ENCODE results near the gene RRM2.

RRM2 gene
- 0.49 to 5.3 (median 1.6) reads per million in 4 experiments for total RNA-seq

- DNase-seq: peak; percentile 79
Measured at GRCh38 chr2:10122500-10123280, at the start of gene RRM2. RRM2 (plus strand) TSS chr2:10122739; CDS start chr2:10122799, 60 bp downstream.

- DNase-seq: no peak
Measured at GRCh38 chr2:10073706-10074105, 48.8 kb upstream of the RRM2 start.

DNA sequence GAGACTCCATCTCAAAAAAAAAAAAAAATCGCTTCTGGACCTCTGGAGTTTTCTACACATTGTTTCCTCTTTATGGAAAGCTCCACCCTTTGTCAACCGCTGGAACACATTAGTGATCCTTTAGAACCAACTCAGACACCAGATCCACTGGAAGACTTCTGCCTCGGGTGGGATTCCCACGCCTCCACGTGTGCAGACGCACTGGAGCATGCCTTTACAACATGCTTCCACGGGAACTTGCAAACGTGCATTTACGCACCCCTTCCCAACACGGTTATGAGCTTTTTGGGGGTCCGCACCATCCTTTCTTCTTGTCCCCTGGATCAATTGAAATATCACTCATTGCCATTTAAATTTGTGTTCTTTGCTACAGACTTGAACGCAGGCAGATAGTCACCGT lies 47.4 kb upstream of the RRM2 start:
- DNase-seq: no peak

DNA sequence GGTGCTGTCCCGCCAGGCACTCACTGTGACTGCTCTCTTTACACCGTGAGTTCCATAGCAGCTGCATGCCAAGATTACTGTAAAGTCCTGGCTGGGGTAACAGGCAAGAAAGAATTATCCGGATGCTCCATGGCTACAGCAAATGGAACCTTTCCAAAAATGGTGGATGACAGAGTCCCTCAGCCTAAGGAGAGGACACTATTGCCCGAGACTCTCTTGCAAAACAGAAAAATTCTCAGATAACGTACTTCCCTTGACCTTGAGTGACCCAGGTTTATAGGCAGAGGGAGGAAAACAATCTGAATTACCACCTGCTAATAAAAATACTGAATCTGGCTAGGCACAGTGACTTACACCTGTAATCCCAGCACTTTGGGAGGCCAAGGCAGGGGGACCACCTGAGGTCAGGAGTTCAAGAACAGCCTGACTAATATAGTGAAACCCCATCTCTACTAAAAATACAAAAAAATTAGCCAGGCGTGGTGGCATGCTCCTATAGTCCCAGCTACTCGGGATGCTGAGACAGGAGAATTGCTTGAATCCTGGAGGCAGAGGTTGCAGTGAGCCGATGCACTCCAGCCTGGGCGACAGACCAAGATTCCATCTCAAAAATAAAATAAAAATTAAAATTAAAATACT lies 46.8 kb upstream of the RRM2 start:
- no peak for DNase-seq

DNA sequence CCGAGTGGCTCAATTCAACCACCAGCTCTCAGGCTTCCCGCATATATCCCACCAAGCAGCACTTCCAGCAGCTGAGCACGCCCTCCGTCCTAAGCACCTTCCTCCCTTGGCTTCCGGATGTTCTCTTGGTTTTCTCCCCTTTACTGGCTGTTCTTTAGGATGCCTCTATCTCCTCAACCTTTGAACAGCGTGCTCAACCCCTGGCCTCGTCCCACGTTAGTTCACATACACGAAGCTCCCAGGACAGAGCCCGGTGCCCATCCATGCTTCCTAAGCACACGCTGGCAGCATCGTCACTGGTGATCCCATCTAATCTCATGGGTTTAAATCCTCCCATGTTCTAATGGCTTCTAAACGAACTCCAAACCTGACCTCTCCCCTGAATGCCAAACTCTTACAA lies 46.0 kb upstream of the RRM2 start:
- DNase-seq: no peak

DNA sequence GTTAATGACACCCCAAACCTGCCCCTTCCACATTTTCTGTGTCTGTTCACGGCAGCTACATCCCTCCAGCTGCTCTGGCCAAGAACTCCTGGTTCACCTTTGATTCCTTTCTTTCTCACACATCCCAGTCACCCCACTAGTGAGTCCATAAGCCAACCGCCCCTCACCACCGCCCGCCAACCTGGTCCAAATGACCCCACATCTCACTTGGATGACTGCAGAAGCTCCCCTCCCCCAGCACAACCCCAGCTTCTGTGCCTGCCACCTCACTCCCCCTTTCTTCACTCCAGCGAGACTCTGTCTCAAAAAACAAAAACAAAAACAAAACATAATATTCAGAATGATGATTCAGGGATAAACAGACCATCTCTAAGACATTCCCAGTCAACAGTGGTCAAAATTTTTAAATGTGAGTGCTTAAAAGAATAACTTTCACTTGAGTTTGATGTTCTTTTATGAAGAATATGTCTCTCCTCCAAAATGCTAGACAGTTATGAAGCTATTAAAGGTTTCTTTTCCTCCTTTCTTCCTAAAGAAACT lies 45.5 kb upstream of the RRM2 start:
- no peak for DNase-seq

GRCh38 chr2:10078001-10078400 lies 44.5 kb upstream of the RRM2 start:
- no peak for DNase-seq

DNA sequence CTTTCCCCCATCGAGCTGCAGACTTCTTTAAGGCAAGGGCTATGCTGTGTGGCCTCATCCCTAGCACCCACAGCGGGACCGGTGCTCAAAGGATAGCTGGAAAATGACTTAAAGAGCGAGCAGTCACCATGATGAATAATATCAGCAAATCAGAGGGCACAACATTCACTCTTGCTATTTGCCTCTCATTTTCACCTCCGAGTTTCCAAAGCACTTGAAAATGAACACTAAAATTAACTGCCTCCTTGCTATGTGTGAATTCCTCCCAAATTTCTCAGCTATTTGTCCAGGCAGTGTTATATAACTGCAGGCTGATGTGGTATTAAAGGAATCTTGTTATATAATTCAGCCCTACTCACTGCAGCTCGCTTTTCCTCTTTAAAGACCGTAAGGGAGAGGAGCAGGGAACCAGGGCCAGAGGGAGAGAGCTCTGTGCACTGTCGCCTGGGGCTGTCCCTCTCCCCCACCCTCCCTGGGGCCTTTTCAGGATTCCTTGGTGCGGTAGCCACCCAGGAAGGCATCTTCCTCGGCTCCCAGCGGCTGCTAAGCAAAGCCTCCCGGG lies 43.8 kb upstream of the RRM2 start:
- DNase-seq: no peak

DNA sequence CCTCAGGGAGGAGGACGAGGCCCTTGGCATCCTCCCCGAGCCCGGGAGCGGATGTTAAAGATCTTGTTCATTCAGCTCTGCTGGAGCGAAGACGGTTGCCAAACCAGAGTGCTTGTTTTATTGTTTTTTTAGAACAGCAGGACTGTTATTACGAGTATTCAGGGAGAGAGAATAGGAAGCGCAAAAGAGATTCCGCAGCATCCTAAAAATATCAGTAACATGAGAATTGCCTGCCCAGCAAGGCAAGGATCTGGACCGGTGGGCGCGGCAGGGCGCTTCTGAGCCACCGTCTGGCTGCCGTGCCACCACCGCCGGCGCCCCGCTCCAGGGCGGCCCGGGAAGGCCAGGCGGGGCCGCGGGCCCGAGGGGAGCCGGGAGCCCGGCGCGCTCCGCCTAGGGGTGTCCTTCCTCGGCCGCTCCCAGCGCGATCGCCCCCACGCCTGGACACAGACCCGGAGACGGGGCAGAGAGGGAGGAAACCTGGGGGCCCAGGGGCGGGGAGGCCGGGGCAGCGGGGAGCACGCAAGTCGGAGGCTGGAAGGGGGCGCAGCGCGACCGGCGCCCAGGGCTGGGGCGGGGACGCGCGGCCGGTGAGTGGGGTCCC lies 43.2 kb upstream of the RRM2 start:
- no peak for DNase-seq

GRCh38 chr2:10079870-10080535 lies 42.5 kb upstream of the RRM2 start, which contains the start of gene CYS1:
CYS1 (minus strand) TSS chr2:10080411; CDS start chr2:10080223, 188 bp downstream.
- no peak for DNase-seq

- no peak for DNase-seq
Measured at GRCh38 chr2:10080536-10081304, 41.8 kb upstream of the RRM2 start.

GRCh38 chr2:10083046-10083445 lies 39.5 kb upstream of the RRM2 start:
- no peak for DNase-seq

DNA sequence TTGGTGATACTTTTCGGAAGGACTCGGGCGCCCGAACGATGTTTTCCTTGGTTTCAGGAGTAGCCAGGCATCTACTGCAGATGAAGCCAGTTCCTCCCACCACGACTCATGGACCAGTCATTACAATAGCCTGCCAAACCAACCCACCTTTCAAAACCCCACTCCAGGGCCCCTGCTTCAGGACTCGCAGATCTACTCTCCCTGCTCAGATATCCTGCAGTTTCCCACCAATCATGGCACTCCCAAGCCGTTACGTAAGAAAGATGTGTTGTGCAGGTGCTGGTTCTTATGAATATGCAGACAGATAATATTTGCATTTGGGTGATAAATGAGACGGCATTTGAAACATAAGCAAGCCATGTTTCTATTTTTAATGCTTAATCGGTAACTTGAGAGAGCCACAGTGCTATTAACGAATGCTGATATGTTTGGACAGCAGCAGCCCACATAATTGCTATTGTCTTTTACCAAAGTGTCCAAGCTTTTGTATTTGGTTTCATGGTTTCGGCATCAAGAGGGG lies 38.8 kb upstream of the RRM2 start:
- DNase-seq: no peak

GRCh38 chr2:10084223-10084865 lies 38.2 kb upstream of the RRM2 start:
- DNase-seq: no peak

- no peak for DNase-seq
Measured at GRCh38 chr2:10085043-10085667, 37.4 kb upstream of the RRM2 start.

DNA sequence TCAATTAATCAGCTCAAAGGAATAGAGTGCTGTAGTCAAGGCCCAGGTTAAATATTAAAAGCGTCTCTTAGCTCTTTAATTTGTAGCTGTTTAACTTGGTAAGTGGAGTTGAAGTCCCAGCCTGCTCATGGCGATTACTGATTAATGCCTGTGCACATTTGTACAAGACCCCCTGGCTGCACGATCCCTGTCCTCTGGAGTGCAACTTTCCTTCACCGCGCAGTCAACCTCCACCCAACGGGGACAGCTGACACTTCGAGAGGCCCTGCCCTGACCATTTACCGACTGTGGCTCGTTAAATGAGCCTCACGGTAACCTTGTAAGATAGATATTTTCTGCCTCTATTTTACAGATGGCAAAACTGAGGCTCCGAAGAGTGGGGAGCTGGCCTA lies 36.9 kb upstream of the RRM2 start:
- no peak for DNase-seq

GRCh38 chr2:10086950-10087349 lies 35.6 kb upstream of the RRM2 start:
- DNase-seq: no peak

DNA sequence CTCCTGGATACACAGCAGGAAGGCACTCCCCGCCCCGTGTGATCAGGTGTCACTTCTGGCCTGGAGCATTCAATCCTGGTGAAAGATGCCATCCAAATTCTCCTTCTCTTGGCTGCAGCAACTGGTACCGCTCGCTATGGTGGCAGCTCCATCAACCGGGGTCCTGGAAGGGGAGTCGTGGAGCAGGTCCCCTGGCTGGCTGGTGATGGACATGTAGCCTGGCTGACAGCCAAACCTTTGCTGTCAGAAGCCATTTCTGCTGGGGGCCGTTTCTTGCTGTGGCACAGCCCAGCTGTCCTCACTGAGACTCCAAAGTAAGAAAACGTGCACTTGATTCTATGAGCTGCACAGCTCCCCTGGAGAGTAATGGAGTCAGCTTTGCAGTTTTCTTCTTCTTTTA lies 35.2 kb upstream of the RRM2 start:
- DNase-seq: no peak

DNA sequence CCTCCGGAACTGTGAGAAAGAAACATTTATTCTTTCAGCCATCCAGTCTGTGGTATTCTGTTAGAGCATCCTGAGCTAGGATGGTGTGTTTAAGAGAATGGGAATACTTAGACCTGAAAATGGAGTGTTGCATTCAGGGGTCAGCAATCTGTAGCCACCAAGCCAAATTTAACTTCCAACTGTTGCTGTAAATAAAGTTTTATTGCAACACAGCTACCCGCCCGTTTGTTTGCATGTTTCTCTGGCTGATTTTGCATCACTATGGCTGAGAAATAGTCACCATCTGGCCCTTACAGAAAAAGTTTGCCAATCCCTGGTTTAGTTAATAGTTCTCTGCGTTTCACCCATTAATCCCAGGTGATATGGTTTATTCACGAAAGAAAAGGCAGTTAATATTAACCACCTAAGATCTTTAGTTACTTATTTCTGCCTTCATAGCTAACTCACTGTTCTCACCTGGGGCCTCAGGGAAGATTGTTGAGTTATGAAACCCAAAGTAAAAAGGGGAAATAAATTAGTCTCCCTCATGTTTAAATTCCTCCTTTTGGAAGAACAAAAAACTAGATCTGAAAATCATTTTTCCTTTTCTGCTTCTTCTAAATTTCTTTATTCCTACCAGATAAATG lies 32.9 kb upstream of the RRM2 start:
- DNase-seq: no peak
